Measurements from ENCODE around the gene CAPN1. TPM values are rescaled to one million over a fixed set of nuclear protein-coding genes. Genes with fewer than 3 reads are reported as not detected.

CAPN1 gene
- total RNA-seq, 1 experiment from 2014 or later, result 99.3 TPM

DNA sequence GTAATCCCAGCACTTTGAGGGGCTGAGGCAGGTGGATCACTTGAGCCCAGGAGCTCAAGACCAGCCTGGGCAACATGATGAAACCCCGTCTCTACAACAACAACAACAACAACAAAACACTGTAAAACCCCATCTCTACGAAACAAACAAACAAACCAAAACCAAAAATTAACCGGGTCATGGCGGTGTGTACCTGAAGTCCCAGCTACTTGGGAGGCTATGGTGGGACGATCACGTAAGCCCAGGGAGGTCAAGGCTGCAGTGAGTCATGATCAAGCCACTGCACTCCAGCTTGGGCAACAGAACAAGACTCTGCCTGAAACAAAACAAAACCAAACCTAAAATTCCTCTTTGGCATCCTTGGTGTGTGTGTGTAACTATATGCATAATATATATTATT is 73.0 kb downstream of the CAPN1 start:
- Histone ChIP-seq H3K36me3 (no peaks in the 10 kb centered on the region), H3K27me3 (no peaks in the 10 kb centered on the region), H3K9me3 (no peaks in the 10 kb centered on the region), H3K4me3 (no peak overlapping the region)
- peak; percentile 11 for DNase-seq

DNA sequence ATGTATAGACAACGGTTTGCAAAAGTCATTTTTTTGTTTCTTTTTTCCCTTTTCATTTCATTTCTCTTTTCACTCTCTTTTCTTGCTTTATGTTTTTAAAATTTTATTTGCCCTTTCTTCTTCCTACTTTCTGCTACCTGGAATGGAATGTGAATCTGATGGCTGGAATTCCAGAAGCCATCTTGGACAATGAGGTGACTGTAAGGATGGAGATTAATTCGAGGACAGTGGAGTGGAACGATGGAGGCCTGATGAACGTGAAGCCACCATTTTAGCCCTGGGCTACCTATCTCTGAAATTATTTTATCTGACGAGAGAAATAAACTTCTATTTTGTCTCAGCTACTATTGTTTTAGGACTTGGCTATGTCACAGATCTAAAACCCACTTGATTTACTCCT is 77.3 kb downstream of the CAPN1 start:
- Histone ChIP-seq H3K9me3 (no peaks in the 10 kb centered on the region), H3K27me3 (no peaks in the 10 kb centered on the region), H3K36me3 (no peaks in the 10 kb centered on the region), H3K4me3 (no peak overlapping the region)
- no peak for DNase-seq

DNA sequence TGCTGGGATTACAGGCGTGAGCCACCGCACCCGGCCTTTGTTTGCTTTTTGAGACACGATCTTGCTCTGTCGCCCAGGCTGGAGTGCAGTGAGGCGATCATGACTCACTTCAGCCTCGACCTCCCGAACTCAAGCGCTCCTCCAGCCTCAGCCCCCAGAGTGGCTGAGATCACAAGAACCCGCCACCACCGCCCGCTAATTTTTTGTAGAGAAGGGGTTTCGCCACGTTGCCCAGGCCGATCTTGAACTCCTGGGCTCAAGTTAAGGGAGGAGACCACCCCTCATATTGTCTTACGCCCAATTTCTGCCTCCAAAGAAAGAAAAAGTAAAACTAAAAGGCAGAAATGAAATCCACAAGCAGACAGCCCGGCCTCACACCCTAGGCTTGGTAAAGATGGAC is 78.6 kb downstream of the CAPN1 start:
- no peaks in the 10 kb centered on the region; the same call in 1 of the 2 replicates for H3K36me3 ChIP-seq
- DNase-seq, result no peak
- H3K27me3 ChIP-seq, result no peaks in the 10 kb centered on the region
- H3K9me3 ChIP-seq, result no peaks in the 10 kb centered on the region
- H3K4me3 ChIP-seq, result no peak overlapping the region

DNA sequence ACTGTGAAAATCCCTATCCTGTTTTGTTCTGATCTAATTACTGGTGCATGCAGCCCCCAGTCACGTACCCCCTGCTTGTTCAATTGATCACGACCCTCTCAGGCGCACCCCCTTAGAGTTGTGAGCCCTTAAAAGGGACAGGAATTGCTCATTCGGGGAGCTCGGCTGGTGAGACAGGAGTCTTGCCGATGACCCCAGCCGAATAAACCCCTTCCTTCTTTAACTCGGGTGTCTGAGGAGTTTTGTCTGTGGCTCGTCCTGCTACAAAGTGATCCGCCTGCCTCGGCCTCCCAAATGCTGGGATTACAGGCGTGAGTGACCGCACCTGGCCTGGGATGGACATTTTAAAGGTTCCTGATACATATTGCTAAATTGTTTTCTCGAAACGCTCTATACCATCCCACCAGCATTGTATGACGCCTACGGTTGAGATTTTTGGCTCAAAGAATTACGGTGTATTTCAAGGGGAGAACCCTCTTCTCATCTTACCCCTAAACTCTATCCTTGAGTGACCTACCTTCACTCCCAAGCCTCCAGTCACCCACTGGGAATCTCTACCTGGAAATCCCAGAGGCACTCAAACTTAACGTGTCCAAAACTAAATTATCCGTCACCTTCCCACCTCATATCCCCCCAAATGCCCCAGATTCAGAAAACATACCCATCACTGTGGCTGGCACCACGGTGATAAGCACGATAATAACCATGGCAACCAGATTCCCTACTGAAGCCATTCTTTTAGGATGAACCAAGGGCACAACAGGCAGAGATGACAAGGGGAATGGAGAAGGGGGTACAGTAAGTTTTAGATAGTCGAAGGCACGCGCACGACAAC is 79.2 kb downstream of the CAPN1 start:
- no peak for DNase-seq

More for the DNA sequence above, 79.2 kb downstream of the CAPN1 start:
- H3K9me3 ChIP-seq, result no peaks in the 10 kb centered on the region
- H3K4me3 ChIP-seq, result peak overlapping the region; percentile 83
- no peaks in the 10 kb centered on the region for H3K27me3 ChIP-seq
- peaks cover 2% of the 10 kb centered on the region; the same call in 1 of the 2 replicates for H3K36me3 ChIP-seq

Other genes with a start within 250 kb of the CAPN1 start
- gene GPHA2, start 246.0 kb upstream of the CAPN1 start, total RNA-seq (2014; rRNA removed; shearing (Covaris generic); ENCODE audit: low replicate concordance), result not detected in 2 replicates
- gene MAJIN, start 209.8 kb upstream of the CAPN1 start, total RNA-seq (2014; rRNA removed; shearing (Covaris generic); ENCODE audit: low replicate concordance), result not detected in 2 replicates
- 1.3 TPM in 1 of 2 replicates, not detected in the other for gene BATF2, start 185.0 kb upstream of the CAPN1 start, total RNA-seq (2014; rRNA removed; shearing (Covaris generic); ENCODE audit: low replicate concordance)
- 170 and 249 TPM in 2 replicates for gene ARL2, start 167.8 kb upstream of the CAPN1 start, total RNA-seq (2014; rRNA removed; shearing (Covaris generic); ENCODE audit: low replicate concordance)
- gene SNX15, start 154.5 kb upstream of the CAPN1 start, total RNA-seq (2014; rRNA removed; shearing (Covaris generic); ENCODE audit: low replicate concordance), result 11.2 and 18.5 TPM in 2 replicates
- 42.1 and 54.8 TPM in 2 replicates for gene SAC3D1, start 140.7 kb upstream of the CAPN1 start, total RNA-seq (2014; rRNA removed; shearing (Covaris generic); ENCODE audit: low replicate concordance)
- not detected in 2 replicates for gene NAALADL1, start 123.4 kb upstream of the CAPN1 start, total RNA-seq (2014; rRNA removed; shearing (Covaris generic); ENCODE audit: low replicate concordance)
- 42.5 and 43.5 TPM in 2 replicates for gene CDCA5, start 97.9 kb upstream of the CAPN1 start, total RNA-seq (2014; rRNA removed; shearing (Covaris generic); ENCODE audit: low replicate concordance)
- gene ZFPL1, start 97.7 kb upstream of the CAPN1 start, total RNA-seq (2014; rRNA removed; shearing (Covaris generic); ENCODE audit: low replicate concordance), result 70.2 and 88.7 TPM in 2 replicates
- gene VPS51, start 85.7 kb upstream of the CAPN1 start, total RNA-seq (2014; rRNA removed; shearing (Covaris generic); ENCODE audit: low replicate concordance), result 60.9 and 117 TPM in 2 replicates
- gene TM7SF2, start 70.1 kb upstream of the CAPN1 start, total RNA-seq (2014; rRNA removed; shearing (Covaris generic); ENCODE audit: low replicate concordance), result 3.5 and 10.9 TPM in 2 replicates
- 12.0 and 14.4 TPM in 2 replicates for gene ZNHIT2, start 64.2 kb upstream of the CAPN1 start, total RNA-seq (2014; rRNA removed; shearing (Covaris generic); ENCODE audit: low replicate concordance)
- gene FAU, start 59.8 kb upstream of the CAPN1 start, total RNA-seq (2014; rRNA removed; shearing (Covaris generic); ENCODE audit: low replicate concordance), result 283 and 364 TPM in 2 replicates
- gene MRPL49, start 59.6 kb upstream of the CAPN1 start, total RNA-seq (2014; rRNA removed; shearing (Covaris generic); ENCODE audit: low replicate concordance), result 74.4 and 79.4 TPM in 2 replicates
- gene SYVN1, start 47.4 kb upstream of the CAPN1 start, total RNA-seq (2014; rRNA removed; shearing (Covaris generic); ENCODE audit: low replicate concordance), result 0.91 and 18.3 TPM in 2 replicates
- not detected in 2 replicates for gene SPDYC, start 11.7 kb upstream of the CAPN1 start, total RNA-seq (2014; rRNA removed; shearing (Covaris generic); ENCODE audit: low replicate concordance)
- gene POLA2, start 80.0 kb downstream of the CAPN1 start, total RNA-seq (2014; rRNA removed; shearing (Covaris generic); ENCODE audit: low replicate concordance), result 4.6 and 8.9 TPM in 2 replicates
- gene CDC42EP2, start 132.9 kb downstream of the CAPN1 start, total RNA-seq (2014; rRNA removed; shearing (Covaris generic); ENCODE audit: low replicate concordance), result 10.3 and 19.1 TPM in 2 replicates
- 57.9 and 78.1 TPM in 2 replicates for gene DPF2, start 151.9 kb downstream of the CAPN1 start, total RNA-seq (2014; rRNA removed; shearing (Covaris generic); ENCODE audit: low replicate concordance)
- 0.36 and 2.2 TPM in 2 replicates for gene TIGD3, start 172.8 kb downstream of the CAPN1 start, total RNA-seq (2014; rRNA removed; shearing (Covaris generic); ENCODE audit: low replicate concordance)
- gene SLC25A45, start 200.7 kb downstream of the CAPN1 start, total RNA-seq (2014; rRNA removed; shearing (Covaris generic); ENCODE audit: low replicate concordance), result 1.9 TPM in 2 replicates
- 25.9 and 44.1 TPM in 2 replicates for gene FRMD8, start 204.7 kb downstream of the CAPN1 start, total RNA-seq (2014; rRNA removed; shearing (Covaris generic); ENCODE audit: low replicate concordance)
- 4.8 and 7.7 TPM in 2 replicates for gene NEAT1, start 240.9 kb downstream of the CAPN1 start, total RNA-seq (2014; rRNA removed; shearing (Covaris generic); ENCODE audit: low replicate concordance)

Measured in MG63 (cell line).